Uterus (tissue), 4 donors: ENCODE data around the gene FLRT3. TPM values are rescaled to one million over a fixed set of nuclear protein-coding genes. Genes with fewer than 3 reads are reported as not detected.

Experiments used
- DNase-seq, 2 donors: peaks; one replicate each; pipeline ENCODE4 v3.0.0-alpha.2; 2019 to 2020
- H3K27ac ChIP-seq, 2 donors: fragments of 200-600 bp; sonication (generic); 1 replicate in 1 of 2; 2 replicates in 1 of 2; pipeline ENCODE4 v1.5.1; 2016 to 2018
- H3K27me3 ChIP-seq, 2 donors: fragments of 200-600 bp; sonication (generic); one replicate each; pipeline ENCODE4 v1.5.1; 2018 to 2019; ENCODE audit warnings: control low read depth in 1 of 2
- H3K36me3 ChIP-seq, 2 donors: fragments of 200-600 bp; sonication (generic); one replicate each; pipeline ENCODE4 v1.5.1; 2019; ENCODE audit warnings: control low read depth in 1 of 2
- H3K4me1 ChIP-seq, 2 donors: fragments of 200-600 bp; sonication (generic); one replicate each; pipeline ENCODE4 v1.5.1; 2018 to 2019; ENCODE audit warnings: control low read depth in 1 of 2
- H3K4me3 ChIP-seq, 2 donors: fragments of 200-600 bp; sonication (generic); 1 replicate in 1 of 2; 2 replicates in 1 of 2; pipeline ENCODE4 v1.5.1; 2018 to 2019; ENCODE audit warnings: mild to moderate bottlenecking in 1 of 2
- H3K9me3 ChIP-seq, 2 donors: fragments of 200-600 bp; sonication (generic); one replicate each; pipeline ENCODE4 v1.5.1; 2019; ENCODE audit warnings: control low read depth in 1 of 2
- CTCF ChIP-seq, 4 experiments: fragments of 200-600 bp in 2 of 4; fragments of 450-650 bp in 2 of 4; sonication (generic) in 2 of 4; IDR thresholded peaks; one replicate each; pipeline ENCODE4 v1.5.1; 2016 to 2019; ENCODE audit warnings: antibody characterized with exemption in 4 of 4, mild to moderate bottlenecking in 2 of 4, moderate library complexity in 1 of 4
- POLR2A ChIP-seq, 2 donors: fragments of 450-650 bp; IDR thresholded peaks; one replicate each; pipeline ENCODE4 v1.6.1; 2016; ENCODE audit warnings: antibody characterized with exemption in 2 of 2, mild to moderate bottlenecking in 1 of 2, moderate library complexity in 1 of 2
- intact Hi-C: fragments of 100-400 bp; cut with DNase I; formaldehyde crosslinking; loops from one replicate; pipeline ENCODE4 v1.15.1; 2023; ENCODE audit warnings: low total_unique reads
- total RNA-seq, 4 donors: library from RNA; depleted of rRNA in 3 of 4; stranded (reverse); fragments of >200 nt in 3 of 4; gene quantifications; one replicate each; pipeline versions ENCODE4 v1.1.0 to v1.2.4, GENCODE V29; 2014 to 2023
- donor health status: DM: yes; HTN: yes; CAD: no.

FLRT3 gene
- total RNA-seq, 4 donors from 2014 or later: 1.8 to 14.4 (median 5.2) TPM; not detected in 1

GRCh38 chr20:14332866-14333265 is 4.5 kb downstream of the FLRT3 start:
- Histone ChIP-seq H3K9me3 (no peaks in the 10 kb centered on the region), H3K27ac (no peak overlapping the region), H3K27me3 (no peaks in the 10 kb centered on the region), H3K4me3 (no peak overlapping the region), H3K4me1 (no peaks in the 10 kb centered on the region), H3K36me3 (no peaks in the 10 kb centered on the region)
- intact Hi-C loops: no loop called here
- no peak for DNase-seq
- TF ChIP-seq POLR2A (IDR thresholded peaks at IDR 0.05) (no peak), CTCF (IDR thresholded peaks at IDR 0.05) (no peak)

- intact Hi-C loops: no loop called here
- no peaks in the 10 kb centered on the region for H3K27me3 ChIP-seq
- H3K9me3 ChIP-seq: no peaks in the 10 kb centered on the region
- H3K36me3 ChIP-seq: no peaks in the 10 kb centered on the region
- no peaks in the 10 kb centered on the region for H3K4me1 ChIP-seq
- DNase-seq: no peak
- H3K27ac ChIP-seq: no peak overlapping the region
- H3K4me3 ChIP-seq: no peak overlapping the region
- no peak for TF ChIP-seq POLR2A (IDR thresholded peaks at IDR 0.05)
These were observed 5.8 kb downstream of the FLRT3 start for GRCh38 chr20:14331646-14332045.

- TF ChIP-seq POLR2A (IDR thresholded peaks at IDR 0.05) (no peak), CTCF (IDR thresholded peaks at IDR 0.05) (no peak)
- H3K27ac ChIP-seq: no peak overlapping the region
- no peak for DNase-seq
- intact Hi-C loops: no loop called here
- H3K4me1 ChIP-seq: no peaks in the 10 kb centered on the region
- no peaks in the 10 kb centered on the region for H3K27me3 ChIP-seq
- H3K9me3 ChIP-seq: no peaks in the 10 kb centered on the region
- no peaks in the 10 kb centered on the region for H3K36me3 ChIP-seq
- no peak overlapping the region for H3K4me3 ChIP-seq
These were observed 17.7 kb downstream of the FLRT3 start for GRCh38 chr20:14319704-14320103.

- H3K9me3 ChIP-seq: no peaks in the 10 kb centered on the region
- intact Hi-C loops: no loop called here
- no peak overlapping the region for H3K4me3 ChIP-seq
- H3K4me1 ChIP-seq: no peaks in the 10 kb centered on the region
- H3K27ac ChIP-seq: no peak overlapping the region
- no peaks in the 10 kb centered on the region for H3K27me3 ChIP-seq
- H3K36me3 ChIP-seq: no peaks in the 10 kb centered on the region
- no peak for DNase-seq
- no peak for TF ChIP-seq POLR2A (IDR thresholded peaks at IDR 0.05)
- TF ChIP-seq CTCF (IDR thresholded peaks at IDR 0.05): no peak
These were observed 23.9 kb downstream of the FLRT3 start for GRCh38 chr20:14313341-14314020.

- H3K4me3 ChIP-seq: no peak overlapping the region
- intact Hi-C loops: no loop called here
- no peaks in the 10 kb centered on the region for H3K36me3 ChIP-seq
- no peaks in the 10 kb centered on the region for H3K4me1 ChIP-seq
- H3K27me3 ChIP-seq: no peaks in the 10 kb centered on the region
- no peaks in the 10 kb centered on the region for H3K9me3 ChIP-seq
- H3K27ac ChIP-seq: no peak overlapping the region
- TF ChIP-seq CTCF (IDR thresholded peaks at IDR 0.05) (no peak), POLR2A (IDR thresholded peaks at IDR 0.05) (no peak)
- DNase-seq: no peak
These were observed 25.4 kb downstream of the FLRT3 start for GRCh38 chr20:14312001-14312400.
